Lower leg skin (tissue), 4 donors: ENCODE results near the gene IMP4. TPM values are rescaled to one million over a fixed set of nuclear protein-coding genes. Genes with fewer than 3 reads are reported as not detected.

Source experiments
- DNase-seq, 2 donors: peaks; one replicate each; pipeline ENCODE4 v3.0.0-alpha.2; 2019; ENCODE audit warnings: low spot score in 2 of 2
- H3K4me3 ChIP-seq: fragments of 200-600 bp; sonication (generic); 2 replicates; pipeline ENCODE4 v1.5.1; 2017; ENCODE audit warnings: mild to moderate bottlenecking, low read depth; ENCODE audit not compliant: poor library complexity, severe bottlenecking
- CTCF ChIP-seq, 3 donors: fragments of 450-650 bp; IDR thresholded peaks; one replicate each; pipeline ENCODE4 v1.5.1; 2016; ENCODE audit warnings: antibody characterized with exemption in 3 of 3, mild to moderate bottlenecking in 3 of 3, moderate library complexity in 2 of 3
- POLR2A ChIP-seq, 2 donors: fragments of 450-650 bp; IDR thresholded peaks; one replicate each; pipeline ENCODE4 v1.6.1; 2016 to 2017; ENCODE audit warnings: antibody characterized with exemption in 2 of 2, mild to moderate bottlenecking in 1 of 2, moderate library complexity in 1 of 2
- WGBS, 2 donors: methylation state at CpG; one replicate each; pipeline ENCODE4 v1.1.5; 2018; 5-methylcytosine and 5-hydroxymethylcytosine counted together
- intact Hi-C: fragments of 100-400 bp; cut with DNase I; formaldehyde crosslinking; loops from one replicate; pipeline ENCODE4 v1.15.0; 2023; ENCODE audit warnings: low total_unique reads
- total RNA-seq, 4 donors: library from RNA; depleted of rRNA; stranded (reverse); fragments of >200 nt; gene quantifications; one replicate each; pipeline ENCODE4 v1.1.0, GENCODE V29; 2016

IMP4 gene
- total RNA-seq, 4 donors from 2014 or later = 84.8 to 98.1 (median 97.0) TPM

- DNase-seq = no peak
- no peak overlapping the region for H3K4me3 ChIP-seq
- WGBS, 2 donors = 33 to 36% methylated on average over 4 of the region's 4 CpGs
- intact Hi-C loops = no loop called here
- no peak for TF ChIP-seq POLR2A (IDR thresholded peaks at IDR 0.05)
- no peak for TF ChIP-seq CTCF (IDR thresholded peaks at IDR 0.05)
Observed at GRCh38 chr2:130387071-130387400, 44.3 kb downstream of the IMP4 start.

GRCh38 chr2:130387804-130388203, 45.1 kb downstream of the IMP4 start:
- WGBS, 2 donors = 44 to 48% methylated on average over 4 of the region's 4 CpGs
- H3K4me3 ChIP-seq = no peak overlapping the region
- intact Hi-C loops = no loop called here
- DNase-seq = no peak
- no peak for TF ChIP-seq POLR2A (IDR thresholded peaks at IDR 0.05)
- TF ChIP-seq CTCF (IDR thresholded peaks at IDR 0.05) = no peak

- 76 to 85% methylated on average over 8 of the region's 8 CpGs for WGBS, 2 donors
- intact Hi-C loops = no loop called here
- DNase-seq = no peak
- no peak overlapping the region for H3K4me3 ChIP-seq
- TF ChIP-seq POLR2A (IDR thresholded peaks at IDR 0.05) (no peak), CTCF (IDR thresholded peaks at IDR 0.05) (no peak)
Observed at GRCh38 chr2:130388221-130388907, 45.7 kb downstream of the IMP4 start.

- TF ChIP-seq POLR2A (IDR thresholded peaks at IDR 0.05) = no peak
- no peak for TF ChIP-seq CTCF (IDR thresholded peaks at IDR 0.05)
- WGBS, 2 donors = 92% methylated on average over 6 of the region's 6 CpGs
- intact Hi-C loops = no loop called here
- DNase-seq = no peak
- H3K4me3 ChIP-seq = no peak overlapping the region
Observed at GRCh38 chr2:130389358-130389757, 46.7 kb downstream of the IMP4 start.

- intact Hi-C loops = no loop called here
- 88 to 89% methylated on average over 3 of the region's 3 CpGs for WGBS, 2 donors
- TF ChIP-seq POLR2A (IDR thresholded peaks at IDR 0.05) = no peak
- TF ChIP-seq CTCF (IDR thresholded peaks at IDR 0.05) = no peak
- H3K4me3 ChIP-seq = no peak overlapping the region
- no peak for DNase-seq
Observed at GRCh38 chr2:130389783-130390182, 47.1 kb downstream of the IMP4 start.
